Measurements from ENCODE around the gene LMF2. TPM values are rescaled to one million over a fixed set of nuclear protein-coding genes. Genes with fewer than 3 reads are reported as not detected.

LMF2 gene
- total and polyA plus RNA-seq, 2 of the 8 experiments (the other 6 are each of a cell fraction or from before 2014, with no cell fraction given), result 34.3 to 62.9 TPM

DNA sequence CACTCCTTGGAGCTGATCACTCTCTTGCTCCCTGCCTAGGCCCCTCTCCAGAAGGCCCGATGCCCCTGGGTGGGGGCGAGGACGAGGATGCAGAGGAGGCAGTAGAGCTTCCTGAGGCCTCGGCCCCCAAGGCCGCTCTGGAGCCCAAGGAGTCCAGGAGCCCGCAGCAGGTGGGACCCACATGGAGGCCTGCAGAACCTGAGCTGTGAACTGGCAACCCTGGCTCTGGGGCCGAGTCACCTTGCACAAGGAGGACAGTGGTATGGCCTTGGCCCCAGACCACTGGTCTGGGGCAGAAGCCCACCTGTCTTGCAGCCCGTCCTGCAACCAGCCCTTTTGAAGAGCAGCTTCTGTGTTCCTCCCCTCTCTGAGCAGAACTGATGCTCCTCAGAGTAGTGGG lies 11.6 kb upstream of the LMF2 start:
- DNase-seq (ENCODE audit: low read depth in 1 of 2, low spot score in 2 of 2) (no peak), FAIRE-seq (no peak)
- no peaks in the 10 kb centered on the region for H3K27me3 ChIP-seq (replicated peaks in 1 of 4; ENCODE audit: control insufficient read depth in 3 of 4, extremely low read depth in 1 of 4, insufficient read depth in 3 of 4, low read length in 3 of 4)
- 90% methylated on average over 8 of the region's 8 CpGs; no CpG with 5 or more reads in 1 of the 2 experiments for WGBS, 2 experiments (ENCODE audit: extremely low coverage in 1 of 2, insufficient coverage in 1 of 2, insufficient read length in 1 of 2, insufficient replicate concordance in 2 of 2, low coverage in 1 of 2, low lambda C conversion rate in 2 of 2, missing lambda C conversion rate in 1 of 2)
- no peak overlapping the region for H3K56ac ChIP-seq (replicated peaks; ENCODE audit: insufficient read length, low read depth, low read length)
- H2AK5ac ChIP-seq (ENCODE audit: low read depth, low read length), result no peak overlapping the region
- H4K8ac ChIP-seq (ENCODE audit: extremely low read depth, insufficient read depth, low read length), result no peak overlapping the region
- H3K9ac ChIP-seq (replicated peaks in 1 of 4; ENCODE audit: extremely low read depth in 1 of 4, low read depth in 3 of 4, low read length in 3 of 4), result no peak overlapping the region
- no peak overlapping the region for H4K5ac ChIP-seq (ENCODE audit: insufficient read length, low read depth, low read length)
- peaks cover 4 to 25% (median 19%) of the 10 kb centered on the region in 4 experiments; a peak in 7 of 8 replicates for H3K36me3 ChIP-seq (ENCODE audit: control insufficient read depth in 2 of 4, insufficient read depth in 4 of 4, low read length in 3 of 4)
- no peak overlapping the region for H3K27ac ChIP-seq (ENCODE audit: low read depth, low read length)
- H3K23me2 ChIP-seq (ENCODE audit: low read depth, low read length), result no peaks in the 10 kb centered on the region
- no peak overlapping the region for H2BK12ac ChIP-seq (ENCODE audit: low read depth, low read length)
- H3K4me2 ChIP-seq (ENCODE audit: insufficient read depth in 1 of 2, low read depth in 2 of 2, low read length in 2 of 2), result no peak overlapping the region
- H2BK15ac ChIP-seq (ENCODE audit: low read length), result no peak overlapping the region
- H3K4me3 ChIP-seq (ENCODE audit: extremely low read depth in 1 of 4, insufficient read depth in 2 of 4, low read depth in 3 of 4, low read length in 4 of 4), result no peak overlapping the region
- H2BK120ac ChIP-seq (replicated peaks; ENCODE audit: low read depth, low read length), result no peak overlapping the region
- no peak overlapping the region for H2AFZ ChIP-seq (ENCODE audit: low read length)
- no peak overlapping the region for H2BK20ac ChIP-seq (ENCODE audit: low read length)
- no peak overlapping the region for H3K4ac ChIP-seq (replicated peaks; ENCODE audit: insufficient read length, low read depth, low read length)
- no peak overlapping the region for H3K18ac ChIP-seq (ENCODE audit: extremely low read depth, low read length)
- no peak overlapping the region for H3K14ac ChIP-seq (ENCODE audit: insufficient read length)
- H3K23ac ChIP-seq (ENCODE audit: insufficient read length), result no peak overlapping the region
- H3K79me2 ChIP-seq (ENCODE audit: control insufficient read depth in 1 of 2, insufficient read depth in 2 of 2, low read length in 2 of 2), result peaks cover 8 to 14% of the 10 kb centered on the region in 2 experiments; a peak in 2 of 4 replicates
- no peak overlapping the region for H2BK5ac ChIP-seq (ENCODE audit: low read depth, low read length)
- no peak overlapping the region for H4K91ac ChIP-seq (replicated peaks; ENCODE audit: insufficient read length, low read length)
- ChIA-PET POLR2A (ENCODE audit: partially characterized antibody) (interaction anchor here (0.8 to 1.3 kb wide), 3 partner anchors 9 to 12 kb away, joined by 3 to 8 read pairs (median 3); partner anchors contain the start of genes LMF2 and NCAPH2), CTCF (ENCODE audit: partially characterized antibody) (interaction anchor here (0.9 kb wide), 1 partner anchor 47 kb away, joined by 3 read pairs; no protein-coding TSS in a partner anchor)
- H3K4me1 ChIP-seq (replicated peaks in 1 of 4; ENCODE audit: control insufficient read depth in 3 of 4, insufficient read depth in 4 of 4, low read length in 3 of 4), result no peaks in the 10 kb centered on the region
- H3K79me1 ChIP-seq (ENCODE audit: low read depth, low read length), result peaks cover 8% of the 10 kb centered on the region; the same call in 1 of the 2 replicates
- TF ChIP-seq, protein P1, sequence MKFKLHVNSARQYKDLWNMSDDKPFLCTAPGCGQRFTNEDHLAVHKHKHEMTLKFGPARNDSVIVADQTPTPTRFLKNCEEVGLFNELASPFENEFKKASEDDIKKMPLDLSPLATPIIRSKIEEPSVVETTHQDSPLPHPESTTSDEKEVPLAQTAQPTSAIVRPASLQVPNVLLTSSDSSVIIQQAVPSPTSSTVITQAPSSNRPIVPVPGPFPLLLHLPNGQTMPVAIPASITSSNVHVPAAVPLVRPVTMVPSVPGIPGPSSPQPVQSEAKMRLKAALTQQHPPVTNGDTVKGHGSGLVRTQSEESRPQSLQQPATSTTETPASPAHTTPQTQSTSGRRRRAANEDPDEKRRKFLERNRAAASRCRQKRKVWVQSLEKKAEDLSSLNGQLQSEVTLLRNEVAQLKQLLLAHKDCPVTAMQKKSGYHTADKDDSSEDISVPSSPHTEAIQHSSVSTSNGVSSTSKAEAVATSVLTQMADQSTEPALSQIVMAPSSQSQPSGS (IDR thresholded peaks at IDR 0.05; ENCODE audit: low read length), result no peak
- TF ChIP-seq RAD21 (IDR thresholded peaks at IDR 0.05 in 1 of 2, conservative IDR thresholded peaks at IDR 0.05 in 1 of 2; ENCODE audit: low read depth in 2 of 2, low read length in 2 of 2), result no peak
- no peak for TF ChIP-seq PHF8 (conservative IDR thresholded peaks at IDR 0.05; ENCODE audit: low read depth, low read length)
- TF ChIP-seq ASH2L (IDR thresholded peaks at IDR 0.05; ENCODE audit: low read length), result no peak
- no peak for TF ChIP-seq MAX (IDR thresholded peaks at IDR 0.05)
- TF ChIP-seq CBX8 (IDR thresholded peaks at IDR 0.05; ENCODE audit: borderline replicate concordance, low read depth, low read length), result no peak
- TF ChIP-seq CREB1 (IDR thresholded peaks at IDR 0.05), result no peak
- peaks cover 6 to 16% of the 10 kb centered on the region in 2 experiments for H4K20me1 ChIP-seq (replicated peaks in 1 of 2; ENCODE audit: control insufficient read depth in 1 of 2, insufficient read depth in 2 of 2, low read length in 2 of 2)
- H3K9me3 ChIP-seq (ENCODE audit: insufficient read depth in 2 of 2, low read depth in 1 of 2, low read length in 1 of 2), result no peaks in the 10 kb centered on the region

Data from H1 (cell line).